Fibroblast of lung (primary cell): Measurements from ENCODE around the gene BCAR3. TPM values are rescaled to one million over a fixed set of nuclear protein-coding genes. Genes with fewer than 3 reads are reported as not detected.
A peak's percentile ranks its signal among the peaks of the same experiment; 100 is the strongest.

ENCODE experiments used
- DNase-seq, 2 donors: peaks; one replicate each; pipeline versions ENCODE4 v3.0.0 to v3.0.0-alpha.2; 2010; ENCODE audit warnings: low read depth in 2 of 2
- H2AFZ ChIP-seq: 2 replicates; pipeline ENCODE4 v1.5.1; 2012; ENCODE audit warnings: low read length, control low read depth, inconsistent platforms
- H3K27ac ChIP-seq: 2 replicates; pipeline ENCODE4 v1.5.1; 2011; ENCODE audit warnings: low read length, control low read depth; ENCODE audit not compliant: insufficient read depth
- H3K27me3 ChIP-seq: 2 replicates; pipeline ENCODE4 v1.5.1; 2011; ENCODE audit warnings: mild to moderate bottlenecking, low read length; ENCODE audit not compliant: control insufficient read depth, insufficient read depth
- H3K36me3 ChIP-seq: 2 replicates; pipeline ENCODE4 v1.5.1; 2011; ENCODE audit warnings: low read length; ENCODE audit not compliant: control insufficient read depth, insufficient read depth
- H3K4me1 ChIP-seq: 2 replicates; pipeline ENCODE4 v1.5.1; 2011; ENCODE audit warnings: low read length; ENCODE audit not compliant: control insufficient read depth, insufficient read depth; ENCODE audit errors: extremely low read depth
- H3K4me2 ChIP-seq: 2 replicates; pipeline ENCODE4 v1.5.1; 2011; ENCODE audit warnings: low read length, control low read depth; ENCODE audit not compliant: insufficient read depth; ENCODE audit errors: extremely low read depth
- H3K4me3 ChIP-seq, 4 experiments: fragments of 200-600 bp in 1 of 4; sonication (generic) in 1 of 4; replicated peaks in 1 of 4; 2 replicates each; pipeline ENCODE4 v1.5.1; 2011 to 2016; ENCODE audit warnings: low read length in 4 of 4, low read depth in 3 of 4, mild to moderate bottlenecking in 3 of 4, control low read depth in 2 of 4, inconsistent platforms in 1 of 4, mixed read lengths in 1 of 4; ENCODE audit not compliant: insufficient read depth in 1 of 4; ENCODE audit errors: control extremely low read depth in 1 of 4
- H3K79me2 ChIP-seq: 2 replicates; pipeline ENCODE4 v1.5.1; 2012; ENCODE audit warnings: mild to moderate bottlenecking, low read length, inconsistent platforms; ENCODE audit not compliant: control insufficient read depth, insufficient read depth
- H3K9ac ChIP-seq: 2 replicates; pipeline ENCODE4 v1.5.1; 2011; ENCODE audit warnings: mild to moderate bottlenecking, low read length, control low read depth; ENCODE audit not compliant: insufficient read depth
- H3K9me3 ChIP-seq: 2 replicates; pipeline ENCODE4 v1.5.1; 2012; ENCODE audit warnings: low read depth, low read length; ENCODE audit not compliant: control insufficient read depth, insufficient read depth
- H4K20me1 ChIP-seq: 2 replicates; pipeline ENCODE4 v1.5.1; 2011; ENCODE audit warnings: low read length; ENCODE audit not compliant: control insufficient read depth, insufficient read depth; ENCODE audit errors: extremely low read depth
- EZH2 ChIP-seq: IDR thresholded peaks from 2 replicates; pipeline ENCODE4 v1.5.1; 2012; ENCODE audit warnings: low read length, control low read depth, mild to moderate bottlenecking; ENCODE audit errors: missing control alignments
- polyA plus RNA-seq, 2 donors: library from polyadenylated mRNA; depleted of rRNA in 1 of 2; stranded (reverse) in 1 of 2; unstranded in 1 of 2; fragments of >200 nt; gene quantifications; 2 replicates each; pipeline ENCODE4 v1.2.1, GENCODE V29; 2011 to 2012; ENCODE audit warnings: missing spikeins in 1 of 2
- total RNA-seq: library from RNA; depleted of rRNA; stranded (reverse); fragments of >200 nt; gene quantifications from 2 replicates; pipeline ENCODE4 v1.2.1, GENCODE V29; 2014
- TF ChIP-seq, protein P1 (sequence below), 2 donors: IDR thresholded peaks in 1 of 2; conservative IDR thresholded peaks in 1 of 2; 1 replicate in 1 of 2; 2 replicates in 1 of 2; pipeline ENCODE4 v1.5.1; 2011 to 2012; ENCODE audit warnings: low read length in 2 of 2, control low read depth in 1 of 2, inconsistent platforms in 1 of 2, low read depth in 1 of 2, mild to moderate bottlenecking in 1 of 2

The BCAR3 gene
- total and polyA plus RNA-seq, 2 donors (not counting 1 experiment from before 2014, with no cell fraction given): 12.6 to 35.2 TPM

- DNase-seq: peak in 1 of 2 donors; percentile 91
- H3K4me3 ChIP-seq: no peak overlapping the region
- H3K79me2 ChIP-seq: no peaks in the 10 kb centered on the region
- no peak overlapping the region for H3K9ac ChIP-seq
- no peak overlapping the region for H3K4me2 ChIP-seq
- no peak for TF ChIP-seq EZH2
- TF ChIP-seq, protein P1, sequence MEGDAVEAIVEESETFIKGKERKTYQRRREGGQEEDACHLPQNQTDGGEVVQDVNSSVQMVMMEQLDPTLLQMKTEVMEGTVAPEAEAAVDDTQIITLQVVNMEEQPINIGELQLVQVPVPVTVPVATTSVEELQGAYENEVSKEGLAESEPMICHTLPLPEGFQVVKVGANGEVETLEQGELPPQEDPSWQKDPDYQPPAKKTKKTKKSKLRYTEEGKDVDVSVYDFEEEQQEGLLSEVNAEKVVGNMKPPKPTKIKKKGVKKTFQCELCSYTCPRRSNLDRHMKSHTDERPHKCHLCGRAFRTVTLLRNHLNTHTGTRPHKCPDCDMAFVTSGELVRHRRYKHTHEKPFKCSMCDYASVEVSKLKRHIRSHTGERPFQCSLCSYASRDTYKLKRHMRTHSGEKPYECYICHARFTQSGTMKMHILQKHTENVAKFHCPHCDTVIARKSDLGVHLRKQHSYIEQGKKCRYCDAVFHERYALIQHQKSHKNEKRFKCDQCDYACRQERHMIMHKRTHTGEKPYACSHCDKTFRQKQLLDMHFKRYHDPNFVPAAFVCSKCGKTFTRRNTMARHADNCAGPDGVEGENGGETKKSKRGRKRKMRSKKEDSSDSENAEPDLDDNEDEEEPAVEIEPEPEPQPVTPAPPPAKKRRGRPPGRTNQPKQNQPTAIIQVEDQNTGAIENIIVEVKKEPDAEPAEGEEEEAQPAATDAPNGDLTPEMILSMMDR (conservative IDR thresholded peaks at IDR 0.05 in 1 of 2, IDR thresholded peaks at IDR 0.05 in 1 of 2; ENCODE audit: low read depth in 1 of 2, low read length in 2 of 2): no peak
- no peaks in the 10 kb centered on the region for H3K9me3 ChIP-seq
- peaks cover 14% of the 10 kb centered on the region for H3K36me3 ChIP-seq
- no peaks in the 10 kb centered on the region for H3K27me3 ChIP-seq
- H3K27ac ChIP-seq: peak overlapping the region; percentile 50
- no peak overlapping the region for H2AFZ ChIP-seq
- H4K20me1 ChIP-seq: no peaks in the 10 kb centered on the region
- peaks cover 7% of the 10 kb centered on the region for H3K4me1 ChIP-seq
Observed at GRCh38 chr1:93565496-93566206, 116.0 kb downstream of the BCAR3 start.

DNA sequence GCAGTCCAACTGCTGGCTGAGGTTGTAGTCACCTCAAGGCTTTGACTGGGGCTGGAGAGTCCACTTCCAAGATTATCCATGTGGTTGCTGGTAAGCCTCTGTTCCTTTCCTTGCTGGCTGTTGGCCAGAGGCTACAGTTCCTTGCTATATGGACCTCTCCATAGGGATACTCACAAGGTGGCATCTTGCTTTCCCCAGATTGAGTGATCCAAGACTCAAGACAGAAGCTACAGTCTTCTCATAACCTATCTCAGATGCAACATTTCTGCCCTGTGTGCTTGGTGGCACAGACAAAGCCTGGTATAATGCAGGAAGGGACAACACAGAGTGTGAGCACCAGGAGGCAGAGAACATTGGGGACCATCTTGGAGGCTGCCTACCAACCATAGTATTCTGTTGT, 121.9 kb downstream of the BCAR3 start:
- Histone ChIP-seq H3K27me3 (no peaks in the 10 kb centered on the region), H3K4me2 (no peak overlapping the region), H3K79me2 (no peaks in the 10 kb centered on the region), H2AFZ (no peak overlapping the region), H3K4me1 (no peaks in the 10 kb centered on the region), H3K9me3 (no peaks in the 10 kb centered on the region), H3K9ac (no peak overlapping the region), H3K36me3 (peaks cover 7% of the 10 kb centered on the region), H3K27ac (no peak overlapping the region), H4K20me1 (no peaks in the 10 kb centered on the region), H3K4me3 (no peak overlapping the region)
- TF ChIP-seq, protein P1 (conservative IDR thresholded peaks at IDR 0.05 in 1 of 2, IDR thresholded peaks at IDR 0.05 in 1 of 2; ENCODE audit: low read depth in 1 of 2, low read length in 2 of 2): no peak
- no peak for TF ChIP-seq EZH2
- DNase-seq: no peak

GRCh38 chr1:93559045-93559444, 122.6 kb downstream of the BCAR3 start:
- peaks cover 7% of the 10 kb centered on the region for H3K36me3 ChIP-seq
- H4K20me1 ChIP-seq: no peaks in the 10 kb centered on the region
- H3K4me2 ChIP-seq: no peak overlapping the region
- no peak for DNase-seq
- TF ChIP-seq EZH2: no peak
- TF ChIP-seq, protein P1 (conservative IDR thresholded peaks at IDR 0.05 in 1 of 2, IDR thresholded peaks at IDR 0.05 in 1 of 2; ENCODE audit: low read depth in 1 of 2, low read length in 2 of 2): no peak
- no peaks in the 10 kb centered on the region for H3K27me3 ChIP-seq
- no peaks in the 10 kb centered on the region for H3K79me2 ChIP-seq
- no peak overlapping the region for H3K4me3 ChIP-seq
- no peaks in the 10 kb centered on the region for H3K9me3 ChIP-seq
- H2AFZ ChIP-seq: no peak overlapping the region
- no peak overlapping the region for H3K9ac ChIP-seq
- no peak overlapping the region for H3K27ac ChIP-seq
- no peaks in the 10 kb centered on the region for H3K4me1 ChIP-seq
